ENCODE results near the gene USP13.
"Not testable (repeated sequence)": the region's sequence is repeated elsewhere in the genome, so short reads cannot be mapped to it uniquely, and the experiment has no call there.

Gene USP13

GRCh38 chr3:179660872-179661271 is 8.0 kb downstream of the USP13 start:
- no peak for DNase-seq

- no peak for DNase-seq
Measured at GRCh38 chr3:179661777-179662176, 8.9 kb downstream of the USP13 start.

GRCh38 chr3:179663093-179663492 is 10.3 kb downstream of the USP13 start:
- DNase-seq: no peak

GRCh38 chr3:179666030-179666429 is 13.2 kb downstream of the USP13 start:
- DNase-seq: no peak

GRCh38 chr3:179666436-179667035 is 13.7 kb downstream of the USP13 start:
- DNase-seq: peak; percentile 23

- DNase-seq: no peak
Measured at GRCh38 chr3:179668429-179668828, 15.6 kb downstream of the USP13 start.

GRCh38 chr3:179670311-179670710 is 17.5 kb downstream of the USP13 start:
- no peak for DNase-seq

GRCh38 chr3:179671309-179671708 is 18.5 kb downstream of the USP13 start:
- DNase-seq: no peak

GRCh38 chr3:179671747-179672242 is 19.0 kb downstream of the USP13 start:
- DNase-seq: no peak

GRCh38 chr3:179672918-179673317 is 20.1 kb downstream of the USP13 start:
- DNase-seq: no peak

GRCh38 chr3:179673523-179673922 is 20.7 kb downstream of the USP13 start:
- no peak for DNase-seq

GRCh38 chr3:179676081-179676480 is 23.2 kb downstream of the USP13 start:
- no peak for DNase-seq

GRCh38 chr3:179677884-179678283 is 25.0 kb downstream of the USP13 start:
- no peak for DNase-seq

GRCh38 chr3:179681492-179682263 is 28.8 kb downstream of the USP13 start:
- DNase-seq: no peak

- no peak for DNase-seq
Measured at GRCh38 chr3:179682426-179683080, 29.7 kb downstream of the USP13 start.

GRCh38 chr3:179683286-179683685 is 30.4 kb downstream of the USP13 start:
- DNase-seq: not testable (repeated sequence)

- DNase-seq: no peak
Measured at GRCh38 chr3:179687967-179688535, 35.2 kb downstream of the USP13 start.

- DNase-seq: no peak
Measured at GRCh38 chr3:179688850-179689249, 36.0 kb downstream of the USP13 start.

- no peak for DNase-seq
Measured at GRCh38 chr3:179694731-179695130, 41.9 kb downstream of the USP13 start.

GRCh38 chr3:179695672-179696313 is 43.0 kb downstream of the USP13 start:
- no peak for DNase-seq

- DNase-seq: no peak
Measured at GRCh38 chr3:179697736-179698332, 45.0 kb downstream of the USP13 start.

GRCh38 chr3:179700716-179701115 is 47.9 kb downstream of the USP13 start:
- DNase-seq: no peak

Data from midbrain (tissue), 1 donor.